CD14-positive monocyte (primary cell): Measurements from ENCODE around the gene USP9Y. TPM values are rescaled to one million over a fixed set of nuclear protein-coding genes. Genes with fewer than 3 reads are reported as not detected.

Experiments used
- DNase-seq, 3 donors: peaks; one replicate each; pipeline ENCODE4 v3.0.0-alpha.2; 2011 to 2022
- H2AFZ ChIP-seq: 2 replicates; pipeline ENCODE4 v1.6.0; 2012; ENCODE audit warnings: mild to moderate bottlenecking, low read depth, low read length, inconsistent platforms; ENCODE audit not compliant: insufficient read depth, poor library complexity, severe bottlenecking
- H3K27ac ChIP-seq, 2 donors: 1 replicate in 1 of 2; 2 replicates in 1 of 2; pipeline ENCODE4 v1.5.1; 2012 to 2013; ENCODE audit warnings: low read length in 2 of 2, control low read depth in 1 of 2, inconsistent platforms in 1 of 2, low read depth in 1 of 2, mild to moderate bottlenecking in 1 of 2
- H3K27me3 ChIP-seq, 2 donors: one replicate each; pipeline versions ENCODE4 v1.6.0 to v1.6.1; 2011 to 2013; ENCODE audit warnings: low read length in 2 of 2; ENCODE audit not compliant: control insufficient read depth in 2 of 2, insufficient read depth in 2 of 2
- H3K36me3 ChIP-seq, 2 donors: replicated peaks in 1 of 2; 1 replicate in 1 of 2; 2 replicates in 1 of 2; pipeline versions ENCODE4 v1.5.1 to v1.6.1; 2012 to 2013; ENCODE audit warnings: low read length in 2 of 2, control low read depth in 1 of 2, inconsistent platforms in 1 of 2, mild to moderate bottlenecking in 1 of 2; ENCODE audit not compliant: insufficient read depth in 2 of 2, control insufficient read depth in 1 of 2
- H3K4me1 ChIP-seq, 2 donors: 1 replicate in 1 of 2; 2 replicates in 1 of 2; pipeline versions ENCODE4 v1.5.1 to v1.6.1; 2012 to 2013; ENCODE audit warnings: low read length in 2 of 2, control low read depth in 1 of 2, inconsistent platforms in 1 of 2, mild to moderate bottlenecking in 1 of 2, moderate library complexity in 1 of 2; ENCODE audit not compliant: insufficient read depth in 2 of 2, control insufficient read depth in 1 of 2
- H3K4me2 ChIP-seq: replicated peaks from 2 replicates; pipeline ENCODE3; 2012; ENCODE audit warnings: low read length, moderate library complexity, mild to moderate bottlenecking; ENCODE audit not compliant: poor library complexity, severe bottlenecking; ENCODE audit errors: extremely low read depth
- H3K4me3 ChIP-seq, 3 experiments: fragments of 200-600 bp in 1 of 3; sonication (generic) in 1 of 3; replicated peaks in 1 of 3; 1 replicate in 2 of 3; 2 replicates in 1 of 3; pipeline ENCODE4 v1.5.1; 2011 to 2013; ENCODE audit warnings: low read length in 3 of 3, mild to moderate bottlenecking in 3 of 3, control low read depth in 2 of 3, low read depth in 2 of 3, inconsistent platforms in 1 of 3, moderate library complexity in 1 of 3
- H3K79me2 ChIP-seq: 2 replicates; pipeline ENCODE4 v1.6.0; 2012; ENCODE audit warnings: mild to moderate bottlenecking, control low read depth, inconsistent platforms, low read length, moderate library complexity; ENCODE audit not compliant: insufficient read depth
- H3K9ac ChIP-seq: 2 replicates; pipeline ENCODE4 v1.6.0; 2017; ENCODE audit warnings: low read length, mild to moderate bottlenecking; ENCODE audit not compliant: insufficient read depth, poor library complexity, severe bottlenecking
- H3K9me3 ChIP-seq, 2 donors: replicated peaks in 1 of 2; 1 replicate in 1 of 2; 2 replicates in 1 of 2; pipeline versions ENCODE4 v1.5.1 to v1.6.1; 2012 to 2013; ENCODE audit warnings: low read length in 2 of 2, control low read depth in 1 of 2; ENCODE audit not compliant: control insufficient read depth in 1 of 2, insufficient read depth in 1 of 2
- H4K20me1 ChIP-seq: 2 replicates; pipeline ENCODE4 v1.6.0; 2012; ENCODE audit warnings: mild to moderate bottlenecking, low read length, control low read depth, moderate library complexity; ENCODE audit not compliant: insufficient read depth
- H3K27ac Mint-ChIP-seq, 7 donors: one replicate each; pipeline ENCODE4 v1.8.0; 2020; ENCODE audit warnings: mild to moderate bottlenecking in 7 of 7, mixed read lengths in 7 of 7, moderate library complexity in 6 of 7, inconsistent platforms in 2 of 7
- H3K27me3 Mint-ChIP-seq, 3 donors: one replicate each; pipeline ENCODE4 v1.8.0; 2021 to 2022; ENCODE audit warnings: low read depth in 3 of 3, mild to moderate bottlenecking in 3 of 3, mixed read lengths in 3 of 3, moderate library complexity in 3 of 3, inconsistent platforms in 1 of 3
- H3K36me3 Mint-ChIP-seq, 2 donors: one replicate each; pipeline ENCODE4 v1.8.0; 2020; ENCODE audit warnings: mixed read lengths in 2 of 2, inconsistent platforms in 1 of 2, mild to moderate bottlenecking in 1 of 2
- H3K4me1 Mint-ChIP-seq: one replicate; pipeline ENCODE4 v1.8.0; 2020; ENCODE audit warnings: mild to moderate bottlenecking, mixed read lengths
- H3K4me3 Mint-ChIP-seq, 2 donors: one replicate each; pipeline ENCODE4 v1.8.0; 2020; ENCODE audit warnings: mild to moderate bottlenecking in 2 of 2, mixed read lengths in 2 of 2, moderate library complexity in 1 of 2
- H3K9me3 Mint-ChIP-seq, 7 donors: one replicate each; pipeline ENCODE4 v1.8.0; 2020 to 2022; ENCODE audit warnings: mixed read lengths in 7 of 7, mild to moderate bottlenecking in 6 of 7, moderate library complexity in 6 of 7, inconsistent platforms in 2 of 7
- CTCF ChIP-seq: fragments of 200-600 bp; IDR thresholded peaks from one replicate; pipeline ENCODE4 v1.8.0; 2022; ENCODE audit warnings: antibody characterized with exemption, mild to moderate bottlenecking
- WGBS: methylation state at CpG from one replicate; pipeline ENCODE4 v1.1.5; 2013; ENCODE audit warnings: missing lambda C conversion rate; ENCODE audit not compliant: insufficient coverage; 5-methylcytosine and 5-hydroxymethylcytosine counted together
- intact Hi-C, 2 donors: fragments of 100-400 bp; cut with micrococcal nuclease; formaldehyde crosslinking; loops; one replicate each; pipeline versions ENCODE4 v1.15.0 to v1.15.1; 2023
- polyA plus RNA-seq, 3 donors: library from polyadenylated mRNA; depleted of rRNA in 1 of 3; unstranded in 2 of 3; stranded (reverse) in 1 of 3; fragments of 300-500 nt in 2 of 3; fragments of >200 nt in 1 of 3; fragmentation: Illumina TruSeq in 2 of 3; gene quantifications; 1 replicate in 2 of 3; 2 replicates in 1 of 3; pipeline ENCODE4 v1.2.3, GENCODE V29; 2012 to 2021

The USP9Y gene
- polyA plus RNA-seq, 3 donors = not detected

- no peak overlapping the region for H3K4me3 Mint-ChIP-seq
- H3K9ac ChIP-seq = no peak overlapping the region
- no peaks in the 10 kb centered on the region for H3K27me3 Mint-ChIP-seq
- peaks cover 7% of the 10 kb centered on the region for H3K4me1 Mint-ChIP-seq
- no peaks in the 10 kb centered on the region for H4K20me1 ChIP-seq
- no peak overlapping the region for H3K27ac Mint-ChIP-seq
- peaks cover 0 to 2% of the 10 kb centered on the region in 2 donors for H3K36me3 Mint-ChIP-seq
- no peaks in the 10 kb centered on the region for H3K36me3 ChIP-seq
- no peaks in the 10 kb centered on the region for H3K9me3 ChIP-seq
- WGBS = no CpG with 5 or more reads among the region's 4 CpGs
- DNase-seq = no peak
- H3K9me3 Mint-ChIP-seq = no peaks in the 10 kb centered on the region
- H3K79me2 ChIP-seq = no peaks in the 10 kb centered on the region
- H3K27me3 ChIP-seq = no peaks in the 10 kb centered on the region
- H3K27ac ChIP-seq = no peak overlapping the region
- H3K4me1 ChIP-seq = no peaks in the 10 kb centered on the region
- intact Hi-C loops = no loop called here
- H2AFZ ChIP-seq = no peak overlapping the region
- H3K4me2 ChIP-seq = no peak overlapping the region
- TF ChIP-seq CTCF = no peak
- no peak overlapping the region for H3K4me3 ChIP-seq
Measured at GRCh38 chrY:12765976-12766375, 64.9 kb downstream of the USP9Y start.

- Histone ChIP-seq H3K27ac (no peak overlapping the region), H3K4me1 (no peaks in the 10 kb centered on the region), H3K9ac (no peak overlapping the region), H3K4me2 (no peak overlapping the region), H3K9me3 (no peaks in the 10 kb centered on the region), H2AFZ (no peak overlapping the region), H4K20me1 (no peaks in the 10 kb centered on the region), H3K36me3 (no peaks in the 10 kb centered on the region), H3K79me2 (no peaks in the 10 kb centered on the region), H3K4me3 (no peak overlapping the region), H3K27me3 (no peaks in the 10 kb centered on the region)
- no peaks in the 10 kb centered on the region for H3K4me1 Mint-ChIP-seq
- no peak overlapping the region for H3K27ac Mint-ChIP-seq
- no peaks in the 10 kb centered on the region for H3K27me3 Mint-ChIP-seq
- WGBS = no CpG with 5 or more reads among the region's 3 CpGs
- H3K9me3 Mint-ChIP-seq = peaks cover 0 to 2% (median 0%) of the 10 kb centered on the region in 7 donors
- no peak overlapping the region for H3K4me3 Mint-ChIP-seq
- peaks cover 0 to 19% of the 10 kb centered on the region in 2 donors for H3K36me3 Mint-ChIP-seq
- intact Hi-C loops = no loop called here
- DNase-seq = no peak
- TF ChIP-seq CTCF = no peak
Measured at GRCh38 chrY:12784521-12784920, 83.5 kb downstream of the USP9Y start.
